Gastroesophageal sphincter (tissue), 4 donors: ENCODE results near the gene HPCA. TPM values are rescaled to one million over a fixed set of nuclear protein-coding genes. Genes with fewer than 3 reads are reported as not detected.

Experiments used
- ATAC-seq: fragments of 150-250 bp; one replicate; pipeline ENCODE4 v1.9.1; 2016; ENCODE audit warnings: mild to moderate bottlenecking, moderate library complexity
- H3K27ac ChIP-seq, 4 donors: fragments of 200-600 bp; sonication (generic) in 3 of 4; 1 replicate in 3 of 4; 2 replicates in 1 of 4; pipeline ENCODE4 v1.5.1; 2016 to 2019
- H3K27me3 ChIP-seq: fragments of 200-600 bp; sonication (generic); one replicate; pipeline ENCODE4 v1.5.1; 2019
- H3K36me3 ChIP-seq, 2 donors: fragments of 200-600 bp; sonication (generic); one replicate each; pipeline ENCODE4 v1.5.1; 2019; ENCODE audit warnings: control low read depth in 1 of 2
- H3K4me1 ChIP-seq, 3 donors: fragments of 200-600 bp; sonication (generic); 1 replicate in 2 of 3; 2 replicates in 1 of 3; pipeline ENCODE4 v1.5.1; 2016 to 2019; ENCODE audit warnings: control low read depth in 2 of 3
- H3K4me3 ChIP-seq, 2 donors: fragments of 200-600 bp; sonication (generic); one replicate each; pipeline ENCODE4 v1.5.1; 2019; ENCODE audit warnings: mild to moderate bottlenecking in 1 of 2, moderate library complexity in 1 of 2
- H3K9me3 ChIP-seq, 3 donors: fragments of 200-600 bp; sonication (generic); one replicate each; pipeline ENCODE4 v1.5.1; 2017 to 2019; ENCODE audit warnings: control low read depth in 2 of 3
- EP300 ChIP-seq: sonication (generic); formaldehyde crosslinking; IDR thresholded peaks from one replicate; pipeline ENCODE4 v1.6.1; 2017; ENCODE audit warnings: antibody characterized with exemption, mild to moderate bottlenecking
- POLR2A ChIP-seq, 2 donors: fragments of 450-650 bp; IDR thresholded peaks; one replicate each; pipeline ENCODE4 v1.6.1; 2017; ENCODE audit warnings: antibody characterized with exemption in 2 of 2, mild to moderate bottlenecking in 2 of 2, moderate library complexity in 1 of 2
- POLR2AphosphoS5 ChIP-seq: sonication (generic); formaldehyde crosslinking; IDR thresholded peaks from one replicate; pipeline ENCODE4 v1.6.1; 2017; ENCODE audit warnings: antibody characterized with exemption
- WGBS, 2 donors: methylation state at CpG; one replicate each; pipeline ENCODE4 v1.1.5; 2018; ENCODE audit warnings: low coverage in 1 of 2; 5-methylcytosine and 5-hydroxymethylcytosine counted together
- total RNA-seq, 4 donors: library from RNA; depleted of rRNA; stranded (reverse); fragments of >200 nt; gene quantifications; one replicate each; pipeline ENCODE4 v1.1.0, GENCODE V29; 2016
- TF ChIP-seq, protein P1 (sequence below), 4 experiments: fragments of 200-600 bp in 2 of 4; fragments of 450-650 bp in 2 of 4; sonication (generic) in 1 of 4; IDR thresholded peaks; one replicate each; pipeline ENCODE4 v1.5.1; 2017 to 2019; ENCODE audit warnings: antibody characterized with exemption in 4 of 4, mild to moderate bottlenecking in 2 of 4, moderate library complexity in 2 of 4

HPCA gene
- total RNA-seq, 4 donors from 2014 or later = 0.58 TPM; not detected in 3

DNA sequence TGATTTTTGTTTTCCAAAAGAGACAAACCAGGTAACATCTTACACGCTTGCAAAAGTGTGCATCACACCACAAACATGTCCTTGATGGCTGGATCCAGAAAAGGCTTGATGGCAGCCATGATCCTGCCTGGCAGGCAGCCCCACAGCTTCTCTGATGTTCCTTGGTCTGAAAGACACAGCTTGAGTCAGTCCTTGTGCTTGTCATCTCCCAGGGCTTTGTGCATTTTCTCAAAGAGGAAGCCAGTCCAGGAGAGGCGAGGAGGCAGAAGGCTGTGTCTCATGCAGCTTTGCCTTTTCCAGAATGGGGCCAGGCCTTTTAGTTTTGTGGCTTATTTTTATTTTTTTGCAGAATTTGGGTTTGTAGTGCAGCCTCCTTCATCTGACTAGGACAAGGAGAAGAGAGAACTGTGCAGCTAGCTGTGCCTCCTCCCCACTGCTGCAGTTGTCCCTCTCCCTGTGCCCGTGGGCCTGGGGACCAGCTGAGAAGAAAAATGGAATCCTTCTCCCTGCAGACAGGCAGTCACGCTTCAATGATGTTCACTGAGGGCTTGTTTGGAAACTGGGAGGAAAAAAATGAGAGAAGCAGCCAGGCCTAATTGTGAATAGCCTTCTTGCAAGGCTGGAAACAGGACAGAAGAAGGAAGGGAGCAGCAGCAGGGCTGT, 22.9 kb upstream of the HPCA start:
- Histone ChIP-seq H3K4me3 (no peak overlapping the region), H3K27me3 (no peaks in the 10 kb centered on the region), H3K27ac (no peak overlapping the region), H3K36me3 (peaks cover 0 to 53% of the 10 kb centered on the region in 2 donors), H3K9me3 (no peaks in the 10 kb centered on the region), H3K4me1 (peaks cover 4 to 52% (median 10%) of the 10 kb centered on the region in 3 donors)
- 75 to 84% methylated on average over 2 to 3 of the region's 4 CpGs for WGBS, 2 donors
- TF ChIP-seq POLR2AphosphoS5 (no peak), POLR2A (IDR thresholded peaks at IDR 0.05) (no peak), EP300 (no peak)
- TF ChIP-seq, protein P1, sequence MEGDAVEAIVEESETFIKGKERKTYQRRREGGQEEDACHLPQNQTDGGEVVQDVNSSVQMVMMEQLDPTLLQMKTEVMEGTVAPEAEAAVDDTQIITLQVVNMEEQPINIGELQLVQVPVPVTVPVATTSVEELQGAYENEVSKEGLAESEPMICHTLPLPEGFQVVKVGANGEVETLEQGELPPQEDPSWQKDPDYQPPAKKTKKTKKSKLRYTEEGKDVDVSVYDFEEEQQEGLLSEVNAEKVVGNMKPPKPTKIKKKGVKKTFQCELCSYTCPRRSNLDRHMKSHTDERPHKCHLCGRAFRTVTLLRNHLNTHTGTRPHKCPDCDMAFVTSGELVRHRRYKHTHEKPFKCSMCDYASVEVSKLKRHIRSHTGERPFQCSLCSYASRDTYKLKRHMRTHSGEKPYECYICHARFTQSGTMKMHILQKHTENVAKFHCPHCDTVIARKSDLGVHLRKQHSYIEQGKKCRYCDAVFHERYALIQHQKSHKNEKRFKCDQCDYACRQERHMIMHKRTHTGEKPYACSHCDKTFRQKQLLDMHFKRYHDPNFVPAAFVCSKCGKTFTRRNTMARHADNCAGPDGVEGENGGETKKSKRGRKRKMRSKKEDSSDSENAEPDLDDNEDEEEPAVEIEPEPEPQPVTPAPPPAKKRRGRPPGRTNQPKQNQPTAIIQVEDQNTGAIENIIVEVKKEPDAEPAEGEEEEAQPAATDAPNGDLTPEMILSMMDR (IDR thresholded peaks at IDR 0.05) = no peak
- ATAC-seq = no peak

- Histone ChIP-seq H3K27ac (no peak overlapping the region), H3K36me3 (peaks cover 0 to 50% of the 10 kb centered on the region in 2 donors), H3K4me3 (no peak overlapping the region), H3K4me1 (peaks cover 4 to 52% (median 10%) of the 10 kb centered on the region in 3 donors), H3K9me3 (no peaks in the 10 kb centered on the region), H3K27me3 (no peaks in the 10 kb centered on the region)
- 100% methylated on average over 1 of the region's 1 CpG; no CpG with 5 or more reads in 1 of the 2 donors for WGBS, 2 donors
- no peak for ATAC-seq
- TF ChIP-seq EP300 = no peak
- no peak for TF ChIP-seq POLR2A (IDR thresholded peaks at IDR 0.05)
- TF ChIP-seq POLR2AphosphoS5 = no peak
- TF ChIP-seq, protein P1 (IDR thresholded peaks at IDR 0.05) = no peak
These were observed 22.4 kb upstream of the HPCA start for GRCh38 chr1:32863881-32864245.

DNA sequence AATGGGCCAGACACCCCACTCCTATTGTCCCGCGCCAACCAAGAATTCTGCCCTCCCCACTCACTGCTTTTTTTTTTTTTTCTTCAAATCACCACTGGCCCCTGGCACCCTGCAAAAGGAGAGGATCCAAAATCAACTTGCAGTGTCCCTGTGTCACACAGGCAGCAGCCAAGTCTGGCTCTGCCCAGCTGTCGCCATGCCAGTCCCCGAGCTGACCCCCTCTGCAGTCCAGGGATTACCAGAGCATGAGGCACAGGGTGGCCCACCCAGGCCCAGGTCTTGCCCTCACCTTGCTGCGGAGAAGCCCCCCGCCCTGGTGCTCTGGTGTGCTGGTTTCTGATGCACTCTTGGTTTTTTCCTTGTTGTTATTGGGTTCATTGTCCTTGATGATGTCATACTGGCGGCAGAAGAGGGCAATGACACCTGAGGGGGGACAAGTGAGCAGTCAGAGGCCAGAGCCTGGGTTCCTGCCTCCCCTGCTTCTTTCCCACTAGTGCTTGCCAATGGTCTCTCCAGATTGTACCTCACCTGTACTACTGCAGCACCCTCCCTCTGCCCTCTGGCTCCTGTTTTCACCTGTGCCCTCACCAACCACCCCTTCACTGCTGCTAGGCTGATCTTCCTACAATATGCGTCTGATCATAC, 21.8 kb upstream of the HPCA start:
- H3K27me3 ChIP-seq = no peaks in the 10 kb centered on the region
- no peak overlapping the region for H3K4me3 ChIP-seq
- ATAC-seq = no peak
- peaks cover 0 to 44% of the 10 kb centered on the region in 2 donors for H3K36me3 ChIP-seq
- peak overlapping the region in 1 of 4 donors; percentile 41 for H3K27ac ChIP-seq
- WGBS, 2 donors = 79 to 100% methylated on average over 3 of the region's 8 CpGs
- no peak for TF ChIP-seq EP300
- TF ChIP-seq, protein P1 (IDR thresholded peaks at IDR 0.05) = no peak
- TF ChIP-seq POLR2A (IDR thresholded peaks at IDR 0.05) = no peak
- no peak for TF ChIP-seq POLR2AphosphoS5
- H3K4me1 ChIP-seq = peaks cover 4 to 55% (median 10%) of the 10 kb centered on the region in 3 donors
- no peaks in the 10 kb centered on the region for H3K9me3 ChIP-seq

DNA sequence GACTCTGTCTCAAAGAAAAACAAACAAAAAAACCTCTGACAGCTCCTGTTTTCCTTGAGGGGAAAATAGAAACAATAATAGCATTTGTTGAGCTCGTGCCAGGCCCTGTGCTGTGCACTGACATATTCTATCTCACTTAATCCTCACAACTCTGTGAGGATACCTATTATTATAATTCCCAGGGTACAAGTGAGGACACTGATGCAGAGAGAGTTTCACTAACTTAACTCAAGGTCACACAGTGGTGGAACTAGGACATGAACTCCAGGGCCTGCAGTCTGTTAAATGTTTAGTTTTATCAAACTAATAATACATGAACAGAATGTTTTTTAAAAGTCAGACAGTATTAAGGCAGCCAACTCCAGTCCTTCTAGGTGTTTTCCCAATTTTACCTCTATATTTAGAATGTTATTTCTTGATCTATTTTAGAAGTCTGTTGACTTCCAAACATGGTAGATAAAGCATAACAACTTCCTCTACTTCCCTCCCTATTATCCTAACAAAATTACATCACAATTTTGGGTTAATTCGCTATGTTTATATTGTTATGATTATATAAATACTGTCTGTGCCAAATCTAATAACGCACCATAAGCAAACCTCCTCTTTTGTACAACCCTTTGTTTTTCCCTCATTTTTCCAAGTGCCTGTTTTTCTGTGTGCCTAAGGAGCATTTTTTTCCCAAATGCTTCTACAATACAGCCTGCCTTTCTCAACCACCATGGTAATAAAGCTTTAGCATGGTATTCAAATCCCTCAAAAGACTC, 20.5 kb upstream of the HPCA start:
- Histone ChIP-seq H3K9me3 (no peaks in the 10 kb centered on the region), H3K36me3 (peaks cover 0 to 42% of the 10 kb centered on the region in 2 donors), H3K4me3 (no peak overlapping the region), H3K4me1 (peaks cover 4 to 65% (median 18%) of the 10 kb centered on the region in 3 donors), H3K27ac (peak overlapping the region; percentile 15 to 41 (median 32)), H3K27me3 (peaks cover 7% of the 10 kb centered on the region)
- TF ChIP-seq POLR2A (IDR thresholded peaks at IDR 0.05) (no peak), POLR2AphosphoS5 (no peak), EP300 (no peak)
- ATAC-seq = no peak
- 23 to 44% methylated on average over 3 of the region's 3 CpGs for WGBS, 2 donors

DNA sequence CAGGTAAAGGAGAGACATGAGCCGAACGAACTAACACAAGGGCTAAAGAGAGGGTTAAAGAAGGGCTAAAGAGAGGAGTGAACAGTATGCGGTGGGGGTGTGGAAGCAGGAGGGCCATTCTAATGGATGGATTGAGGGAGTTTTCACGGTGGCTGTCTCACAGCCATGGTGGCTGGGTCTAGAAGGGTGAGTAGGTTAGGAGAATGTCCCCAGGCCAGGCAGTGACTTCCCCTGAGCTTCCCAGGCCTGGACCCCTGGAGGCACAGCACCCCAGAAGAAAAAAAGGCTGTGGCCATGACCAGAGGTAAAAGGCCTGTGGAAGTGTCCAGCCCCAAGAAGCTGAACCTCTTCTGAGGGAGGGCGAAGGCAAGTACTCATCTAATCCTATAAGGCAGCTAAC, 19.1 kb upstream of the HPCA start:
- Histone ChIP-seq H3K4me3 (no peak overlapping the region), H3K36me3 (peaks cover 0 to 41% of the 10 kb centered on the region in 2 donors), H3K9me3 (no peaks in the 10 kb centered on the region), H3K27me3 (peaks cover 7% of the 10 kb centered on the region), H3K27ac (no peak overlapping the region), H3K4me1 (peaks cover 0 to 65% (median 15%) of the 10 kb centered on the region in 3 donors)
- no peak for ATAC-seq
- TF ChIP-seq POLR2AphosphoS5 (no peak), POLR2A (IDR thresholded peaks at IDR 0.05) (no peak), EP300 (no peak)
- TF ChIP-seq, protein P1 (IDR thresholded peaks at IDR 0.05) = no peak
- 90 to 91% methylated on average over 4 to 5 of the region's 5 CpGs for WGBS, 2 donors
